Stimulated activated naive CD8-positive, alpha-beta T cell treated with anti-CD3 and anti-CD28 coated beads, Interleukin-15, Interleukin-2, amounts not matched to agents 100 ng/mL and 50 ng/mL, for 24 hours (primary cell): ENCODE measurements around the gene PDE9A.

Experiments used
- H3K27ac Mint-ChIP-seq: one replicate; pipeline ENCODE4 v1.8.0; 2021; ENCODE audit warnings: mild to moderate bottlenecking, mixed read lengths
- H3K27me3 Mint-ChIP-seq: one replicate; pipeline ENCODE4 v1.8.0; 2021; ENCODE audit warnings: mixed read lengths
- H3K36me3 Mint-ChIP-seq: one replicate; pipeline ENCODE4 v1.8.0; 2021; ENCODE audit warnings: low read depth, mixed read lengths
- H3K4me1 Mint-ChIP-seq: one replicate; pipeline ENCODE4 v1.8.0; 2021; ENCODE audit warnings: low read depth, mixed read lengths
- H3K4me3 Mint-ChIP-seq: one replicate; pipeline ENCODE4 v1.8.0; 2021; ENCODE audit warnings: mild to moderate bottlenecking, mixed read lengths
- H3K9me3 Mint-ChIP-seq: one replicate; pipeline ENCODE4 v1.8.0; 2021; ENCODE audit warnings: mixed read lengths

The PDE9A gene

DNA sequence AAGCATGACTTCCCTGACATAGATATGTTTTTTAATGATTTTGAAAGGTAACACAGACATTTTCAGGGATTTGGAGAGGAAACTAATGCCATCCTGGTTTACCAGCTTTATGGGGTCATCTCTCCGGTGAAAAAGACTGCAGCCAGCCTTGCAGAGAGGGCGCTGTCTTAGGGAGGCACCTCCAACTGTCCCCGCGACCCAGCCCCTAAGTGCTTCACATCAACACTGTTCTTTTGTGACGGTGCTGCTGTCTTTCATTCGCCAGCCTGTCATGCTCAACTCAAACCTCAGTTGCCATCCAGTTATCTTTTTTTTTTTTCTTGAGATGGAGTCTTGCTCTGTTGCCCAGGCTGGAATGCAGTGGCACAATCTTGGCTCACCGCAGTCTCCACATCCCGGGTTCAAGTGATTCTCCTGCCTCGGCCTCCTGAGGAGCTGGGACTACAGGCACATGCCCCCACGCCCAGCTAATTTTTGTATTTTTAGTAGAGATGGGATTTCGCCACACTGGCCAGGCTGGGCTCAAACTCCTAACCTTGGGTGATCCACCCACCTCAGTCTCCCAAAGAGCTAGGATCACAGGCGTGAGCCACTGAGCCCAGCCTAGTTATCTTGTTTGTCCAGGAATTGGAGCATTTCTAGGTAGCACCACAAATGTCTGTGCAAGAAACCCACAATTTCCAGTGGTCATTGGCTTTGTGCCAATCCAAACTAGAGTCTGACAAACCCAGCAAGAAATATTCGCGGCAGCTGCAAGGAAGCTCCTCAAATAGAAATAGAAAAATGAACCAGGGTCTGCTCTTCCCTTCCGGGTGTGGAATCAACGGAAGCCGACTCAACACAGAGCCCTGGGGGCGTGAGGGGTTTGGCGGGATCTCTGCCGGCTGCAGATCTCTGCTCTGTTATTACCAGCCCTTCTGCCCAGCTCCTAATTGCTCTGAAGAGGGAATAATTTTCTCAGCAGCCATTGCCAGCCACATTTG lies 24.2 kb downstream of the PDE9A start:
- H3K4me1 Mint-ChIP-seq, result peaks cover 34% of the 10 kb centered on the region
- no peaks in the 10 kb centered on the region for H3K9me3 Mint-ChIP-seq
- H3K36me3 Mint-ChIP-seq, result no peaks in the 10 kb centered on the region
- H3K27me3 Mint-ChIP-seq, result no peaks in the 10 kb centered on the region
- no peak overlapping the region for H3K27ac Mint-ChIP-seq
- no peak overlapping the region for H3K4me3 Mint-ChIP-seq

DNA sequence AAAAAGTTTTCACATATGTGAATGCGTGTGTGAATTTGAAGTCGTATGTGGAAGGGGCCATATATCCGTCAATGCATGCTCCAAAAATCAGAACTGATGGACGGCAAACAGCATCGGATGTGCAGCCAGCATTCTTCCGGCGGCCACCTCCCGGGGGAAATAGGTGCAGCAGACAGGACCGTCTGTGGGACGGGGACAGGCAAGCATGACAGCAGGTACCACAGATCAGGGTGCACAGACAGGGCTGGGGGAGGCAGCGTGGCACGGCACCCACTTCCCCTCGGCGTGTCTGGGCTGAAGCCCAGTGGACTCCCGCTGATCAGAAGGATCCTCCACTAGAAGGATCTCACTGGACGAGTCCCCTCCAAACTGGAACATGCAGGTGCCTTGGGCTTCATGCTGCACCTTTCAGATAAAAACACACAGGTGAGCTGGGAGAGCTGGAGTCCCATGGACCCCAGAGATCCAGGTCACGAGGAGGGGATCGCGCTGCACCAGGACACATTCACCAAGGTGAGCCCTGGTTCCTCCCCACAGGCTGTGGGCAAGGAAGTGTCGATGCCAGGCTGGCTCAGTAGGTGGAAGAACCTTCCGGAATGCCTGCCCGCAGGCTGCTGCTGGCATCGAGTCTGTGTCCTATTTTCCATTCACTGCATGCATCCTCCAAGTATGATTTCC lies 25.3 kb downstream of the PDE9A start:
- no peaks in the 10 kb centered on the region for H3K9me3 Mint-ChIP-seq
- peaks cover 44% of the 10 kb centered on the region for H3K4me1 Mint-ChIP-seq
- no peaks in the 10 kb centered on the region for H3K36me3 Mint-ChIP-seq
- H3K27me3 Mint-ChIP-seq, result no peaks in the 10 kb centered on the region
- no peak overlapping the region for H3K4me3 Mint-ChIP-seq
- H3K27ac Mint-ChIP-seq, result no peak overlapping the region

DNA sequence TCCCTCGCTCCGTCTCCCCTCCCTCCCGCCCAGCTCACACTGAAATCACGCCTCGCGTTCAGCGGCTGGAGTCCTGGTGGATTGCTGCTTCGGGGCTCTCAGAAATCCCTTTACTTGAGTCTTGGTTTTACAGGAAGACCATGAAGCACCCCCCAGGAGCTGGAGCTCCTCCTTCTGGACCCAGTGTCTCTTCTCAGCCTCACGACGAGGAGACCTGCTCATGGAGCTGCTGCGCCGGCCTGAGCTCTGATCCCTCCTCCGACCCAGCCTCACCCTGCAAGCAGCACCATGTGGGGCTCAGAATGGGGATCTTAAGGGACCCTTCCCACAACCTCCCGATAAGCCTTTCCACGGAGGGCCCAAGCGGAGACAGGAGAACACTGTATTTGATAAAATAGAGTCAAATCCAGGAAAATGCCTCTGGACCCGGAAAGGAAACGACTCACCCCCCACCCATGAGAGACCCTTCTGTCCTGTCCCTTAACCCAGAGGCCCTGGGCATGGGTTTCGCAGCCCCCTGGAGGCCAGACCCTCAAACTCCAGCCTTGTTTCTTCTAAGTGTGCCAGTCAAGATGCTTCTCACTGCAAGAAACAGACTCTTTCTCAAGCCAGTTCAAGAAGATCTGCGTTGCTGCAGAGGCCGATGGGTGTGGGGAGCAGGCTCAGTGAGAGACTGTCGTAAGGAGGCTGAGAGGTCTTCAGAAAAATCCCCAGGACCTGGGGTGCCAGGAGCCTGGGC lies 26.1 kb downstream of the PDE9A start:
- Mint-ChIP-seq H3K27ac (no peak overlapping the region), H3K4me3 (no peak overlapping the region), H3K9me3 (no peaks in the 10 kb centered on the region), H3K27me3 (no peaks in the 10 kb centered on the region), H3K36me3 (no peaks in the 10 kb centered on the region), H3K4me1 (peaks cover 52% of the 10 kb centered on the region)

DNA sequence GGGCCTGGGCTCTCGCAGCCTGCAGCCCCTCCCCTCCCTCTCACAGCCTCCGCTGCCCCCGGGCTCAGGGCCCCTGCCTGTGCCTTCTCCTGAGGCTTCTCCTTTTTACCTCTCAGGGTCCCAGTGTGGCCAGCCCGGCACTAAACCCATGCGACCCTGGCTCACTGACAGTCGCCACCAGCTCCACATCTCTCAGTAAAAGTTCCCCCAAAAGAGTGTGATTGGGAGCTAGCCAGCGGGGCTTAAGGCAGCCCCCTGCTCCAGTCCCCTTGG lies 26.6 kb downstream of the PDE9A start:
- no peaks in the 10 kb centered on the region for H3K36me3 Mint-ChIP-seq
- H3K9me3 Mint-ChIP-seq, result no peaks in the 10 kb centered on the region
- no peak overlapping the region for H3K4me3 Mint-ChIP-seq
- H3K27ac Mint-ChIP-seq, result no peak overlapping the region
- H3K4me1 Mint-ChIP-seq, result peaks cover 57% of the 10 kb centered on the region
- no peaks in the 10 kb centered on the region for H3K27me3 Mint-ChIP-seq

DNA sequence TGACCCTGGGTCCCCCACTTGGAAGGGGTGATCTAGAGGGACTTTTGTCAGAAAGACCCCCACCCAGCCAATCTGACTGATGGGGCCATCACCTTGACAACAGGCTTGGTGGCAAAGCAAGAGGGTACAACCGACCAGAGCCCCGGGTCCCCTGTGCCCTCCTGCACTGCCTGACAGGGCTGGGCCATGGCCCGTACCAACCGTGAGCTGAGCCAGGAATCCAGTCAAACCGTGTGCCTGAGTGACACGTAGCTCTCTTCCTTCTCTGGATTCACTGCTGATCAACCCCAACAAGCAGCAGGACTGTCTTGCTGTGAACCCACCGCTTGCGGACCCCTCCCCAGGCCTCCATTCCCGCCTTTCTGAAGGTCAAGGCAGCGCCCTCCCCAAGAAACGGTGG lies 27.0 kb downstream of the PDE9A start:
- H3K4me1 Mint-ChIP-seq, result peaks cover 61% of the 10 kb centered on the region
- no peak overlapping the region for H3K27ac Mint-ChIP-seq
- no peaks in the 10 kb centered on the region for H3K36me3 Mint-ChIP-seq
- H3K27me3 Mint-ChIP-seq, result no peaks in the 10 kb centered on the region
- H3K4me3 Mint-ChIP-seq, result no peak overlapping the region
- H3K9me3 Mint-ChIP-seq, result no peaks in the 10 kb centered on the region

DNA sequence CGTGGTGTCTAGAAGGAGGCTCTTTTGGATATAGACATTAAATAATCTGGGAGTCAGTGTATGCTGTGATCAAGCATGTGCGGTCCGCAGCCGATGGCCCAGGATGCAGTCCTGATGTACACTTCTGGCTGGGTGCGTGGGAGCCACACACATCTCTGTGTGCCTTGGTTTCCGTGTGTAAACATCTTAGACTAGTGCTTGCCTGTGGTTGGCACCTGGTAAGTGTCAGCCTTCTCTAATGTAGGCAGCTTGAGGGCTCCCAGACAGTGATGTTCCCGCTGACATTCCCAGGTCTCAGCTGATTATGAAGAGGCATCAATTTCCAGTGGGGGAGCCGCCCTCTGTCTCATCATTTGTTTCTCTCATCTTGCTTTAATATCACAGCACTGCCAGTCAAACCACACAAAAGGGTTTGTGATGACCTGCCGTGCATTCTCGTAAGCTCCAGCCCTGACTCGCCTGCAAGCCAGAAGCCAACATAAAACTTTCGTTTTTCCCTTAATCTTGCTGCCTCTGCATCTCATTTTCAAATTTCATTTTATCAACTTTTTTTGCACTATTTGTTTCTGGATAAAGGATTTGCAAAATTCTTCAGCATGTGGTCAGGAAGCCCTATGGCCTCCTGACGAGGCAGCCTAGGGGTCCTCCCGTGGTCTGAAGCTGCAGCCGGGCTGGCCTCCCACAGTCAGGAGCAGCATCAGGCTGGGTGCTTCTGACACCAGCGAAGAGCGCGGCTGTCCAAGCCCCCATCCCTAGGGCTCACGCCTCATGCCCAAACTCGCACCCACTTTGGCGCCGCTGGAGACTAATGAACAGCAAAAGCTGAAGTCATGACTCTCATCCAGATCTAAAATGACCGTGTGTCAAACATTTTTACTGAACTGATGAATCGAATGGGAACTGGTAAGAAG lies 28.1 kb downstream of the PDE9A start:
- Mint-ChIP-seq H3K27me3 (no peaks in the 10 kb centered on the region), H3K27ac (no peak overlapping the region)

DNA sequence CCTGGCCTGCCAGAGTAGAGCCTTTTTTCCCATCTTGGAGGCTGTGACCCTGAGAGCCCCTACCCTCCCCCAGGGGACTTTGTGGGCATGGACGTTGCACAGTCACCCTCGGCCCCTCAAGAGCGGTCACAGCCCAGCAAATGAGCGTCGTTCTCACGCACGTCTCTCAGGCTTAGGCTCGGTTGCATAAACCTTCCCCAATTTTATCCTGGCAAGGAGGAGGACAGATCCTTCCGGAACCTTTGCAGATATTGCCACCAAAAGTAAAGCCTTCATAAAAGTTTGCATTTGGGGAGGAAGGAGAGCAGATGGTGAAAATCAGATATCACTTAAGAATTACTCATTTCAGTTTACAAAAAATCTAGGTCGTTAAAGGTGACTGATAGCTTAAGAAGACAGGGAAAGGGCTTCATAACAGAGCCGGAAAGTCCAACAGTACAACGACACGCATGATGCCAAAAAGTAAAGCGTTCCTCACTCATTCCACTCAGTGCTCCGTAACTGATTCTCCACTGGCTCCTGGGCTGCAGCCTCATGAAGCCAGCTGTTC lies 29.3 kb downstream of the PDE9A start:
- H3K4me3 Mint-ChIP-seq, result no peak overlapping the region
- peak overlapping the region; percentile 17 for H3K27ac Mint-ChIP-seq
- no peaks in the 10 kb centered on the region for H3K36me3 Mint-ChIP-seq
- no peaks in the 10 kb centered on the region for H3K27me3 Mint-ChIP-seq
- no peaks in the 10 kb centered on the region for H3K9me3 Mint-ChIP-seq
- H3K4me1 Mint-ChIP-seq, result peaks cover 63% of the 10 kb centered on the region

More for the DNA sequence above, 28.1 kb downstream of the PDE9A start:
- H3K4me1 Mint-ChIP-seq, result peaks cover 65% of the 10 kb centered on the region
- peak overlapping the region; percentile 2 for H3K4me3 Mint-ChIP-seq
- no peaks in the 10 kb centered on the region for H3K9me3 Mint-ChIP-seq
- no peaks in the 10 kb centered on the region for H3K36me3 Mint-ChIP-seq

DNA sequence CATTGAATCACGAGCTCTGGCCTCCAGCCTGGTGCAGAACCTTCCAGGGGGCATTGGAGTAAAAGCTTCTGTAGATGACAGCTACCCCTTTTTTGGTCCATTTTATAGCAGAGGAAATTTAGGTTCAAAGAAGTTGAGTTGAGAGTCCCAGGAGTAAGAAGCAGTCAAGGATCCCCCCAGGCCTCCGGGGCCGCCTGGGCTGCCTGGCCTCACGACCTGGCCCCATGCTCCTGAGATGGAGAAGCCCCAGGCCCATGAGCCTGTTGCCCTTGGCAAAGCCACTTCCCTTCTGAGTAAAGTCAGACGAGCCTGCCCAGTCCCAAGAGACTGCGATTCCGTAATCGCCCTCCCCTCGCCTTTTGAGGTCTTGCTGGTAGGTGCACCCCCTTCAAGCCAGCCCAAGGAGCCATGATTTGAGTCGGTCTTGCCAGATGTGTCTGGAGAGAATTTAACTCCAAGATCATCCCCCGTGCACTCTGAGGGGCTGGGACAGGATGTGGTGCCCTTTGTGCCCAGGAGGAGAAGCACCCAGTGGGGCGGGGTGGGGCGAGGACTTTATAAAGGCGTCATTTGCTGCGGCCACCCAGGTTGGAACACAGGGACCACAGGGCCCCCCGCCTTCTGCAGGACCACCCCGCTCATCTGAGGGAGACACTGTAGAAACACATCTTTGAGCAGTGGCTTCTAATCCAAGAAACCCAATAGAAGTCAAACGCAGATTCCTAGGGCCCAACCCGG lies 30.1 kb downstream of the PDE9A start:
- H3K9me3 Mint-ChIP-seq, result no peaks in the 10 kb centered on the region
- H3K27me3 Mint-ChIP-seq, result no peaks in the 10 kb centered on the region
- peak overlapping the region; percentile 66 for H3K4me3 Mint-ChIP-seq
- H3K27ac Mint-ChIP-seq, result peak overlapping the region; percentile 87
- peaks cover 55% of the 10 kb centered on the region for H3K4me1 Mint-ChIP-seq
- H3K36me3 Mint-ChIP-seq, result no peaks in the 10 kb centered on the region

DNA sequence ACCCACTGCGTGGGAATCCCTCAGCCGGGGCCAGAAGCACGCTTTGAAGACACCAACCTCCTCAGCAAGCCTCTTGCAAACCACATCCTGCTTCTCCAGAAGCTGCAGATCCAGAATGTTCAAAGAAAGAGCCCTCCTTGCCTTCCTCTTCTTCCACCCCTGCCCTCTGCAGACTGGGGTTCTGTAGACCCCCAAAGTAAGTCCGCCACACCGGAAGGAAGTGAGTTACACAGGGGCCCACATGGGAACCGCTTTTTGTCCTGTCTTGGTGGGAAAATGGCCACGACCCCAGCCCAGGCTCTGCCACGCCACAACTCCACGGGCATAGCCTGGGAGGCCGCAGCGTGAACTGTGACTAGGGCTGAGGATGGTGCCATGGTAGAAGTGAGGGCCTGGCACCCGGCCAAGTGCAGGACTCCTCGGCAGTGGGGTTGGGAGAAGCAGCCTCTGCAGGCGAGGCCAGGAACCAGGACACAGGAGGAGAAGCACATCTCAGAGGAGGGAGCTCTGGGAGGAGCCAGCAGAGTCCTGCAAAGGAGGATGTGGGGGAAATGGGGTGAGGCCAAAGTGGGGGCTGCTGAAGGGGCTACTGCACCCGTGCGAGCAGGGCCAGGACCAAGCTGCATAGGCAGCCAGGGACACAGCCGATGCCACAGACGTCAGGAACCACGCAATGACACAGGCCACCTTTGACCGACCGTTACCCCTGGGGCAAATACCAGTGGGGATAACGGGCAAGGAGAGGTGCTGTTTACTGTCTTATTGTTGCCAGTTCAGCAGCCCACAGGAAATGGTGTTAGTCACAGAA lies 30.9 kb downstream of the PDE9A start:
- peak overlapping the region; percentile 87 for H3K27ac Mint-ChIP-seq
- peaks cover 52% of the 10 kb centered on the region for H3K4me1 Mint-ChIP-seq
- H3K36me3 Mint-ChIP-seq, result no peaks in the 10 kb centered on the region
- H3K4me3 Mint-ChIP-seq, result peak overlapping the region; percentile 66
- no peaks in the 10 kb centered on the region for H3K27me3 Mint-ChIP-seq
- no peaks in the 10 kb centered on the region for H3K9me3 Mint-ChIP-seq

DNA sequence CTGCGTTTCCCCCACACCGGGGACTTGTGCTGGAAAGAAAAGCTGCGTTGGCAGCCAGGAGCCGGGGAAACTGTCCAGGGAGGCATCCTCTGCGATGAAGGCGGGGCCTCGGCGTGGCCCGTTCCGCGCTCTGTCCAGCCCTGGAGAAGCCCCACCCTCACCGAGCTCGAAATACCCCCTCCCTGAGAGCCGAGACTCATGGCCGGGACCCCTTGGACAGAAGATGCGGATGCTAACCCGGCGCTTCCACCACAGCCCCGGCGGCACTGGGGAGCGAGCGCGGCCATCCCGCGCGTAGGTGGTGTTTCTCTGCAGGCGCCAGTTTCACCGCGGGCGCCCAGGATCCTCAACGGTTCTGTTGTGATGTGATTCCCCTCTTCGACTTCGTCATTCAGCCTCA lies 31.6 kb downstream of the PDE9A start:
- H3K4me1 Mint-ChIP-seq, result peaks cover 52% of the 10 kb centered on the region
- no peaks in the 10 kb centered on the region for H3K9me3 Mint-ChIP-seq
- no peaks in the 10 kb centered on the region for H3K36me3 Mint-ChIP-seq
- peak overlapping the region; percentile 13 for H3K4me3 Mint-ChIP-seq
- no peak overlapping the region for H3K27ac Mint-ChIP-seq
- no peaks in the 10 kb centered on the region for H3K27me3 Mint-ChIP-seq

DNA sequence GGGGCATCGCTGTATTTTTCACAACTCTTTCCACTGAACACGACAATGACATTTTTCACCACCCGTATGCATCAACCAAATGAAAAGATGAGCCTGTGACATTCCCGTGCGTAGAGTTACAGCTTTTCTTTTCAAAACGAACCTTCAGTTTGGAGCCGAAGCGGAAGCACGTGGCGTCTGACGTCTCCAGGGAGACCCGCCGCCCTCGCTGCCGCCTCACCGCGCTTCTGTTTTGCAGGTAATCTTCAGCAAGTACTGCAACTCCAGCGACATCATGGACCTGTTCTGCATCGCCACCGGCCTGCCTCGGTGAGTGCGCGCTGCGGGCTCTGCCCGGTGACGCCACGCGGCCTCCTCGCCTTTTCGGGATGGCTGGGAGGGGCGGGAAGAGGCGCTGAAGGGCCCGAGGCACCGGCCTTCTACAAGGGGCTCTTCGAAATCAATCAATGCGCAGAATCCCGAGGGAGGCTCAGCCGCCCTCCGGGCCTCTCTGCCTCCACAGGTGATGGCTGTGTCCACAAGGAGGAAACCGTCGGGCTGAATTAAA lies 32.6 kb downstream of the PDE9A start:
- H3K9me3 Mint-ChIP-seq, result no peaks in the 10 kb centered on the region
- no peak overlapping the region for H3K27ac Mint-ChIP-seq
- H3K4me1 Mint-ChIP-seq, result peaks cover 48% of the 10 kb centered on the region
- H3K27me3 Mint-ChIP-seq, result no peaks in the 10 kb centered on the region
- no peak overlapping the region for H3K4me3 Mint-ChIP-seq
- no peaks in the 10 kb centered on the region for H3K36me3 Mint-ChIP-seq

DNA sequence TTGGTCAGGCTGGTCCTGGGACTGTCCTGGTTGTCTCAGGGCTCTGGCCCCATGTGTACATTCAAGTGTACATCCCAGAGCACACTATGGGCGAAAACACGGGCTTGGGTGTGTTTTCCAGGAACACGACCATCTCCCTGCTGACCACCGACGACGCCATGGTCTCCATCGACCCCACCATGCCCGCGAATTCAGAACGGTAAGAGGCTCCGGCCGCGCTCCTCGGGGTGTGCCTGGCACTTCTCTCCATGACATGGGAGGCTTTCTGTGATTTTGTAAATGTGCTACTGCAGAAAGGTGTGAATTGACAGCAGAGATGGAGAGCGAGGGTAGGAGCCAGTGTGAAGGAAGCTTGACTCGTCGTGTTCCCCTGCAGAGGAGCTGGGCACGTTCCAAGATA lies 34.4 kb downstream of the PDE9A start:
- no peaks in the 10 kb centered on the region for H3K9me3 Mint-ChIP-seq
- no peaks in the 10 kb centered on the region for H3K27me3 Mint-ChIP-seq
- no peak overlapping the region for H3K27ac Mint-ChIP-seq
- H3K36me3 Mint-ChIP-seq, result no peaks in the 10 kb centered on the region
- peaks cover 30% of the 10 kb centered on the region for H3K4me1 Mint-ChIP-seq
- no peak overlapping the region for H3K4me3 Mint-ChIP-seq
